IMR-90 (cell line): ENCODE measurements around the gene CHRM4.

Experiments used
- CEBPB ChIP-seq: IDR thresholded peaks from 2 replicates; pipeline ENCODE4 v1.6.1; 2012; ENCODE audit warnings: low read depth, low read length, improper control_type of control experiment
- MXI1 ChIP-seq: IDR thresholded peaks from 2 replicates; pipeline ENCODE4 v1.6.1; 2012; ENCODE audit warnings: low read depth, mild to moderate bottlenecking, low read length, moderate library complexity, borderline replicate concordance
- POLR2A ChIP-seq: IDR thresholded peaks from 2 replicates; pipeline ENCODE4 v1.6.1; 2012; ENCODE audit warnings: mild to moderate bottlenecking, low read depth, low read length
- TF ChIP-seq, protein P1 (sequence below): conservative IDR thresholded peaks from 2 replicates; pipeline ENCODE4 v1.5.1; 2012; ENCODE audit warnings: mild to moderate bottlenecking, low read depth, low read length, improper control_type of control experiment

DNA sequence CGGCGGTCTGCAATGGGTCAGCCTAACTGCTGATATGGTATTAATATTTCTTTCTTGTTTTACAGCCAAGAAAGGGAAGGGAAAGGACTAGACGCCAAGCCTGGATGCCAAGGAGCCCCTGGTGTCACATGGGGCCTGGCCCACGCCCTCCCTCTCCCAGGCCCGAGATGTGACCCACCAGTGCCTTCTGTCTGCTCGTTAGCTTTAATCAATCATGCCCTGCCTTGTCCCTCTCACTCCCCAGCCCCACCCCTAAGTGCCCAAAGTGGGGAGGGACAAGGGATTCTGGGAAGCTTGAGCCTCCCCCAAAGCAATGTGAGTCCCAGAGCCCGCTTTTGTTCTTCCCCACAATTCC, 8.2 kb downstream of the CHRM4 start:
- TF ChIP-seq MXI1 (no peak), CEBPB (no peak), POLR2A (no peak)
- TF ChIP-seq, protein P1, sequence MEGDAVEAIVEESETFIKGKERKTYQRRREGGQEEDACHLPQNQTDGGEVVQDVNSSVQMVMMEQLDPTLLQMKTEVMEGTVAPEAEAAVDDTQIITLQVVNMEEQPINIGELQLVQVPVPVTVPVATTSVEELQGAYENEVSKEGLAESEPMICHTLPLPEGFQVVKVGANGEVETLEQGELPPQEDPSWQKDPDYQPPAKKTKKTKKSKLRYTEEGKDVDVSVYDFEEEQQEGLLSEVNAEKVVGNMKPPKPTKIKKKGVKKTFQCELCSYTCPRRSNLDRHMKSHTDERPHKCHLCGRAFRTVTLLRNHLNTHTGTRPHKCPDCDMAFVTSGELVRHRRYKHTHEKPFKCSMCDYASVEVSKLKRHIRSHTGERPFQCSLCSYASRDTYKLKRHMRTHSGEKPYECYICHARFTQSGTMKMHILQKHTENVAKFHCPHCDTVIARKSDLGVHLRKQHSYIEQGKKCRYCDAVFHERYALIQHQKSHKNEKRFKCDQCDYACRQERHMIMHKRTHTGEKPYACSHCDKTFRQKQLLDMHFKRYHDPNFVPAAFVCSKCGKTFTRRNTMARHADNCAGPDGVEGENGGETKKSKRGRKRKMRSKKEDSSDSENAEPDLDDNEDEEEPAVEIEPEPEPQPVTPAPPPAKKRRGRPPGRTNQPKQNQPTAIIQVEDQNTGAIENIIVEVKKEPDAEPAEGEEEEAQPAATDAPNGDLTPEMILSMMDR = no peak
